GM10847 (cell line): Measurements from ENCODE around the gene SLC7A1.

Experiments used
- POLR2A ChIP-seq: IDR thresholded peaks from 2 replicates; pipeline ENCODE4 v1.6.1; 2011; ENCODE audit not compliant: insufficient read length; ENCODE audit errors: extremely low read depth

Gene SLC7A1

DNA sequence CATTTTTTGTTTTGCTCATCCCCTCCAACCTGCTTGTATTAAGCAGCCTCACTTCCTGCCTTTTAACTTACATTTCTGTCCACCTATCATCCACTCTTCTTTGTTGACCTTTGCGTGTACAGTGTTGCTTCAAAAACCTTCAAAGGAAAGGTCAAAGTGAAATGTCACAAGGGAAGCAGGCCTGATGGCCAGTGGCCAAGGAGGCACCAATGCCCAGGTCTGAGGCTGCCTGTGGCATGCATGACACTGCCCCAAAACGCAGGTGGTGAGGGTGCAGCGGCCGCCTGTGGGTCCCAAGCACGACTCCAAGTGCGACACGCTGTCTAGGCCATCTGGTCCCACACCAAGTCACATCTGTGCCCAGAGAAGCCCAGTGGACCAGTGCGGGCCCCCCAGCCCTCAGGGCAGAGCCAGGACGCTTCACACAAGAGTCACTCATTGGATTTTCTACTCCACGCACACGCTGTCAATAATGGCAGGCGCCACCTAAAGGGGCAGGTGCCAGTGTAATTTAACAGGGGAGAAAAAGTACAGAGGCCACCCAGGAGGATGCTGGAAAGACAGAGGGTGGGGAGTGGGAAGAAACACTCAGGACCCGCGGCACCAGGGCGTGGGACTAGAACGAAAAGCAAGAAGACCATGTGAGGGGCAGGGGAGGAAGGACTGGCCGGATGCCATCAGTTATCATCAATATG is 23.5 kb downstream of the SLC7A1 start:
- TF ChIP-seq POLR2A: no peak

DNA sequence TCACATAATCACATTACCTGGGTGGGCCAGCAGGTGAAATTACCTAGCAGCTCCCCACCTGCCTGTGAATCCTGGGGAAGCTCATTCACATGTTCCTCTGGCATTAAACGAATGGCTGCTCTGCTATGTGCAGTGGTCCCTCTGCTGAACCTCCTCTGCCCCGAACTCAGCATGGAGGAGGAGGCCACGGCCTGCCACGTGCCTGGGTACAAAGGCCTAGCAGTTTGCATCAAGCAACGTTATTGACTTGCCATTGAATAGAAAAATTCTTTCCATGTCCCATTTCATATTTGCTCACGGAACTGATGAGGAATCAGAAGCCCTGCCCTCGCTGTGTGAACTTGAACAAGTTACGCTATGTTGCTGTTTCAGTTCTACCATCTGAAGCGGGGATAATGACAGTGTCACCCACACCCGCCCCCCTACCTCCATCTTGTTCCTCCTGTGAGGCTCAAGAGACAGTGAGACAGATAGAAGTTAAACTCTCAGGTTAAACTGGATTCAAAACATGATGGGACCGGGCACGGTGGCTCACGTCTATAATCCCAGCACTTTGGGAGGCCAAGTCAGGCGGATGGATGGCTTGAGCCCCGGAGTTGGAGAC is 25.3 kb downstream of the SLC7A1 start:
- TF ChIP-seq POLR2A: no peak

DNA sequence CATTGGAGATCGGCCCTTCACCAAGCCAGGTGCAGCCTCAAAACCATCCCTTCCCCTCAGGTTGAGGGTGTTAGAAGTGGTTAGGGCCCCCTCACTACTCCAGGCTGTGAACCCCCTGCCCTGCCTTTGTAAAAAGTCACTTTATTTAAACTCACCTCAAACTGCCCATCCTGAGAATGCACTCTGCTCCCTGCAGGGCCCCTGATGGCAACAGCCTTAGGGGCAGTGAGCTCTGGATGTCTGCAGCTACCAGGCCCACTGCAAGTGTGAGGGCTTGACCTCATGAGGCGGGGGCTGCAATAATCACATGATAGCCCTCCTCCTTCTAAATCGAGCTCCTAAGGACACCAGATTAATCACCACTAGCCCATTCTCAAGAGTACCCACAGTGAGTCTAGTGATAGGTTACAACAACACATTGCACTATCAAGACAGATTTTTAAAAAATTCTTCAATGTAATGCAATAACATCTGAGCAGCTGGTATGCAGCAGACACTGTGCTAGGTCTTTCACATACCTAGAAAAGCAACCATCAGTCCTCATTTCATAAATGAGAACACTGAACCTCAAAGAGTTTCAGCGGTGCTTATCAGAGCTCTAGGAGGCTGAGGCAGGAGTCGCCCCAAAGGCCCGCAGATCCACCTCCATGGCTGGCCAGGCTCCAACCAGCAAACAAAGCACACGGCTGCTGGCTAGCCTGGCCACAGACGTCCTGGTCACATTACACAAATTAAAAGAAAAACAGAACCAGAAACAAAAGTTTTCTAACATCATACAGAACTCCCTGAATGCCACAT is 26.0 kb downstream of the SLC7A1 start:
- TF ChIP-seq POLR2A: no peak

- no peak for TF ChIP-seq POLR2A
Measured at GRCh38 chr13:29568731-29569130, 26.8 kb downstream of the SLC7A1 start.

DNA sequence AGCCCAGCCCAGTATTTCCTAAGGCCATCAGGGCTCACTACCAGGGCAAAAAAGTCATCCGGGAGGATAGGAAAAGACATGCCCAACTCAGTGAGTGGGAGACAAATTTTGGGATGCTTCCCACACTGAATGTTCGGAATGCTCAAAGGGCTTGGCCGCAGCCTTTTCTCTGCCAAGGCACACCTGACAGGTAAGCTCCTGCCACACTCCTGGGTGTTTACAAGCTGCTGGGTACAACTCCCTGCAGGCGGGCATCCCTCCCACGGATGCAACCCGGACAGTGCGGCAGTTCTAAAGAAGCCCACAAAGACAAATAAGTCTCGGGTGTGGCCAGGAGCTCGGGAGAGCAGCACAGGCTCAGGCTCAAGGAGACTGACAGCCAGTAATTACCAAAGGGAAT is 28.1 kb downstream of the SLC7A1 start:
- TF ChIP-seq POLR2A: no peak

DNA sequence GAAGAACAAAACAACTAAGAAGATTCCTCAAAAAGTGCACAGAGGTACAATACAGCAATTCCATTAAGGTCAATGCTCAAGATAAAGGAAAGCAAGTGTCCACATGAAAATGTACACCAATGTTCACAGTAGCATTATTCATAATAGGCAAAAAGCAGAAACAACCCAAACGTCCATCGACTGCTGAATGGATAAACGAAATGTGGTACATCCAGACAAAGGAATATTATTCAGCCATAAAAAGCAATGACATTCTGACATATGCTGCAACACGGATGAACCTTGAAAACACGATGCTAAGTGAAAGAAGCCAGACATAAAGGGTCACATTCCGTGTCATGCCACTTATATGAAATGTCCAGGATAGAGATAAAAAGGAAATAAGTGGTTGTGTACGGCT is 29.3 kb downstream of the SLC7A1 start:
- no peak for TF ChIP-seq POLR2A

GRCh38 chr13:29564818-29565217 is 30.7 kb downstream of the SLC7A1 start:
- no peak for TF ChIP-seq POLR2A

- no peak for TF ChIP-seq POLR2A
Measured at GRCh38 chr13:29564373-29564772, 31.1 kb downstream of the SLC7A1 start.

GRCh38 chr13:29563941-29564340 is 31.5 kb downstream of the SLC7A1 start:
- TF ChIP-seq POLR2A: no peak

DNA sequence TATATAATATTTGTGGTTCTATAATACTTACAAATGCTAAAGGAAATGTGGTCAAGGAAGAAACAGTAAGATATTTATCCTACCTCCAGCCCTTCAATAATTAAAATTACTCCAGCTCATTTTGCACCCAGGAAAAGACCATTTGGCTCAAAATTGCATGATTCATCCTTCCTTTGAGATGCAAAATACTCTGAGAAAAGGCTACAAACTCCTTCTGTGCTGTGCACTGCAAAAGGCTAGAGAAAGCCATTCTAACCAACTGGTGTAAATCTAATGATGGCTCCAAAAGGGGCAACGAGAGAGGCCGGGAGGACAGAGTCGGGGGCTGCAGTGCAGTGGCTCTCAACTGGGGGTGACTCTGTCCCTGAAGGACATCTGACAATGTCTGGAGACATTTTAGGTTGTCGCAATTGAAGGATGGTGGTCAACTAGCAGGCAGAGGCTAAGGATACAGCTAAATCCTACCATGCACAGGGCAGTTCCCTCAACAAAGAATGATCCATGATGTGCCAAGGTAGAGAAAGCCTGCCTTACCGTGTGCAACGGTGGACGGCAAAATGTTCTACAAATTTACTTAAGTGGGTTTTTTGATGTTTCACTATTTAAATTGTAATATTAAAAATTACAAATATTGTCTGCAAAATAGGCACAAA is 32.6 kb downstream of the SLC7A1 start:
- TF ChIP-seq POLR2A: no peak

GRCh38 chr13:29561918-29562317 is 33.6 kb downstream of the SLC7A1 start:
- no peak for TF ChIP-seq POLR2A

- no peak for TF ChIP-seq POLR2A
Measured at GRCh38 chr13:29556742-29557141, 38.7 kb downstream of the SLC7A1 start.

- TF ChIP-seq POLR2A: no peak
Measured at GRCh38 chr13:29551214-29551613, 44.3 kb downstream of the SLC7A1 start.

- no peak for TF ChIP-seq POLR2A
Measured at GRCh38 chr13:29550430-29550988, 45.0 kb downstream of the SLC7A1 start.

DNA sequence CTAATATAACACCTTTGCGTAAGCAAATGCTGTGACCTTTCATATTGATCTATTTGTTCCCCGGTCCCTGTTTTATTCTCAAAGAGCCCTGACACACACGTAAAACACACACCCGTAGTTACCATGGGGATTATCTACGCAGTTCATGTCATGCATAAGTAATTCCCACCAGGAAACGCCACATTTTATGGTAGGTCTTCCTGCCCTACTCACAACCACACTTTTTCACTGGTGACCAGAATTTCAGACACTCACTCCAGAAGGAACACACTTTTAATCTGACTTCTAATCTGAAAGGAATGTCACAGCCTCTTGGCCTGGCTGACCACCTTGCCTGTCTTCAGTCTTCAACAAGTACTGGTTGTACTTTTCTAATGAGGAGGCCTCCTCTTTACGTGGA is 46.8 kb downstream of the SLC7A1 start:
- TF ChIP-seq POLR2A: no peak
